GM23338 (cell line): ENCODE results near the gene CENPP.

Experiments used
- CREB1 ChIP-seq: fragments of 250-450 bp; sonication (Bioruptor Pico); IDR thresholded peaks from 2 replicates; pipeline ENCODE4 v1.5.0; 2020; ENCODE audit warnings: low read depth, mild to moderate bottlenecking, moderate library complexity
- CTCF ChIP-seq, 2 experiments: fragments of 200-600 bp in 1 of 2; sonication (generic) in 1 of 2; conservative IDR thresholded peaks; 2 replicates each; pipeline versions ENCODE4 v1.5.1 to v1.6.1; 2016 to 2017; ENCODE audit warnings: antibody characterized with exemption in 2 of 2, low read depth in 2 of 2, mild to moderate bottlenecking in 2 of 2, moderate library complexity in 1 of 2
- EZH2 ChIP-seq: fragments of 200-600 bp; sonication (generic); IDR thresholded peaks from one replicate; pipeline ENCODE4 v1.8.0; 2017; ENCODE audit warnings: antibody characterized with exemption, mild to moderate bottlenecking, low read depth; ENCODE audit not compliant: unreplicated experiment
- POLR2AphosphoS5 ChIP-seq: IDR thresholded peaks from 2 replicates; pipeline ENCODE4 v1.6.1; 2016; ENCODE audit warnings: antibody characterized with exemption, low read depth
- REST ChIP-seq: IDR thresholded peaks from one replicate; pipeline ENCODE4 v1.6.1; 2018; ENCODE audit warnings: antibody characterized with exemption; ENCODE audit not compliant: unreplicated experiment
- ZNF114 ChIP-seq: fragments of 250-450 bp; sonication (Bioruptor Pico); IDR thresholded peaks from 2 replicates; pipeline ENCODE4 v1.5.0; 2020; ENCODE audit warnings: mild to moderate bottlenecking, moderate library complexity
- ZNF331 ChIP-seq: fragments of 250-450 bp; sonication (Bioruptor Pico); IDR thresholded peaks from 2 replicates; pipeline ENCODE4 v1.5.0; 2020; ENCODE audit warnings: low read depth, mild to moderate bottlenecking, moderate library complexity
- ZNF462 ChIP-seq: fragments of 250-450 bp; sonication (Bioruptor Pico); IDR thresholded peaks from 2 replicates; pipeline ENCODE4 v1.5.0; 2020; ENCODE audit warnings: mild to moderate bottlenecking, moderate library complexity

- TF ChIP-seq CTCF (conservative IDR thresholded peaks at IDR 0.05; ENCODE audit: low read depth in 2 of 2) (no peak), ZNF331 (CRISPR knock-in tag) (no peak), ZNF114 (CRISPR knock-in tag) (no peak), EZH2 (no peak), REST (no peak), POLR2AphosphoS5 (no peak), CREB1 (CRISPR knock-in tag) (no peak), ZNF462 (CRISPR knock-in tag) (no peak)
Measured at GRCh38 chr9:92342825-92343488, 17.2 kb downstream of the CENPP start.
